HepG2 (cell line): ENCODE results near the gene TROAP. TPM values are rescaled to one million over a fixed set of nuclear protein-coding genes. Genes with fewer than 3 reads are reported as not detected.

Experiments
- DNMT3B ChIP-seq: conservative IDR thresholded peaks from 2 replicates; pipeline ENCODE4 v1.6.1; 2016; ENCODE audit warnings: missing biosample characterization, control low read depth
- ELF4 ChIP-seq: sonication (generic); formaldehyde crosslinking; IDR thresholded peaks from 2 replicates; pipeline ENCODE4 v1.5.0; 2020; ENCODE audit warnings: missing genetic modification reagents, mild to moderate bottlenecking, moderate library complexity, borderline replicate concordance
- GRHL1 ChIP-seq: sonication (generic); formaldehyde crosslinking; conservative IDR thresholded peaks from 2 replicates; pipeline ENCODE4 v1.8.0; 2022; ENCODE audit warnings: missing genetic modification reagents
- HDAC6 ChIP-seq: fragments of 200-600 bp; sonication (generic); IDR thresholded peaks from 2 replicates; pipeline ENCODE4 v1.7.0; 2017; ENCODE audit warnings: mild to moderate bottlenecking, antibody characterized with exemption, low read length, low read depth
- HOXA7 ChIP-seq: sonication (generic); formaldehyde crosslinking; IDR thresholded peaks from 2 replicates; pipeline ENCODE4 v1.8.1; 2022; ENCODE audit warnings: mild to moderate bottlenecking, missing genetic modification reagents, moderate library complexity
- PATZ1 ChIP-seq: sonication (generic); formaldehyde crosslinking; IDR thresholded peaks from 2 replicates; pipeline ENCODE4 v1.4.0; 2020; ENCODE audit warnings: missing genetic modification reagents
- POGK ChIP-seq: sonication (generic); formaldehyde crosslinking; conservative IDR thresholded peaks from 2 replicates; pipeline ENCODE4 v1.8.0; 2022; ENCODE audit warnings: mild to moderate bottlenecking, moderate library complexity, missing genetic modification reagents
- RAD21 ChIP-seq: fragments of 450-650 bp; formaldehyde crosslinking; IDR thresholded peaks from 2 replicates; pipeline ENCODE4 v1.5.0; 2020; ENCODE audit warnings: mild to moderate bottlenecking
- REL ChIP-seq: sonication (generic); formaldehyde crosslinking; conservative IDR thresholded peaks from 2 replicates; pipeline ENCODE4 v1.8.0; 2022; ENCODE audit warnings: mild to moderate bottlenecking, missing genetic modification reagents, moderate library complexity
- RERE ChIP-seq: IDR thresholded peaks from 2 replicates; pipeline ENCODE4 v1.6.1; 2016; ENCODE audit warnings: low read depth, missing genetic modification reagents, missing compliant biosample characterization
- SMARCE1 ChIP-seq: fragments of 450-650 bp; IDR thresholded peaks from 2 replicates; pipeline ENCODE4 v1.6.1; 2017; ENCODE audit warnings: borderline replicate concordance
- SMC3 ChIP-seq: IDR thresholded peaks from 2 replicates; pipeline ENCODE4 v1.6.1; 2011; ENCODE audit warnings: low read length, improper control_type of control experiment
- TSC22D2 ChIP-seq: sonication (generic); formaldehyde crosslinking; IDR thresholded peaks from 2 replicates; pipeline ENCODE4 v1.5.1; 2020; ENCODE audit warnings: missing genetic modification reagents, mild to moderate bottlenecking, borderline replicate concordance
- U2AF1 ChIP-seq: fragments of 200-400 bp; formaldehyde crosslinking; optimal IDR thresholded peaks from 2 replicates; pipeline ENCODE3; 2017; ENCODE audit warnings: mild to moderate bottlenecking, low read depth, low read length
- ZEB1 ChIP-seq: IDR thresholded peaks from 2 replicates; pipeline ENCODE4 v1.6.1; 2012; ENCODE audit warnings: mild to moderate bottlenecking, low read depth, inconsistent platforms; ENCODE audit not compliant: insufficient replicate concordance
- ZNF605 ChIP-seq: sonication (generic); formaldehyde crosslinking; IDR thresholded peaks from 2 replicates; pipeline ENCODE4 v1.8.0; 2022; ENCODE audit warnings: mild to moderate bottlenecking, missing genetic modification reagents
- ZNF614 ChIP-seq: IDR thresholded peaks from 2 replicates; pipeline ENCODE4 v1.6.1; 2018; ENCODE audit warnings: missing biosample characterization, missing genetic modification reagents, inconsistent platforms, borderline replicate concordance
- ZNF775 ChIP-seq: sonication (generic); formaldehyde crosslinking; IDR thresholded peaks from 2 replicates; pipeline ENCODE4 v1.4.0; 2020; ENCODE audit warnings: missing genetic modification reagents, mild to moderate bottlenecking, moderate library complexity, borderline replicate concordance
- ZSCAN9 ChIP-seq: IDR thresholded peaks from 2 replicates; pipeline ENCODE4 v1.6.1; 2016; ENCODE audit warnings: borderline replicate concordance
- polyA plus RNA-seq, 8 experiments: library from polyadenylated mRNA; depleted of rRNA in 3 of 8; stranded (reverse) in 7 of 8; unstranded in 1 of 8; fragments of >200 nt; fragmentation: Illumina TruSeq in 4 of 8; extraction: Trizol in 4 of 8; gene quantifications; 2 replicates each; pipeline versions ENCODE4 v1.2.1 to v1.2.3, GENCODE V29; 2011 to 2016; ENCODE audit warnings: low read depth in 4 of 8, missing spikeins in 1 of 8, mixed read lengths in 1 of 8; ENCODE audit not compliant: insufficient read depth in 1 of 8
- total RNA-seq, 5 experiments: library from RNA; depleted of rRNA; stranded (reverse); fragments of >200 nt; fragmentation: Illumina TruSeq; extraction: Trizol; gene quantifications; 2 replicates each; pipeline ENCODE4 v1.2.3, GENCODE V29; 2016; ENCODE audit warnings: low read depth in 1 of 5

The TROAP gene
- total and polyA plus RNA-seq, 2 of the 13 experiments (the other 11 are each of a cell fraction or from before 2014, with no cell fraction given): 22.5 to 30.9 TPM

GRCh38 chr12:49322708-49323523 lies at the start of gene TROAP (continued):
- TF ChIP-seq RERE: no peak
- TF ChIP-seq HOXA7 (CRISPR knock-in tag): no peak
- no peak for TF ChIP-seq RAD21
- TF ChIP-seq HDAC6: no peak
- no peak for TF ChIP-seq REL
- no peak for TF ChIP-seq TSC22D2 (CRISPR knock-in tag)
- TF ChIP-seq ZNF614 (CRISPR knock-in tag): no peak
- TF ChIP-seq ZNF605 (CRISPR knock-in tag): peak; percentile 82
- TF ChIP-seq DNMT3B: no peak
- TF ChIP-seq PATZ1: no peak; the same call in 1 of the 2 replicates
- TF ChIP-seq ZNF775 (CRISPR knock-in tag): no peak
- TF ChIP-seq ZSCAN9 (CRISPR knock-in tag): no peak
- no peak for TF ChIP-seq ZEB1
- no peak for TF ChIP-seq SMC3
- no peak for TF ChIP-seq ELF4
- no peak for TF ChIP-seq POGK (CRISPR knock-in tag)
- TF ChIP-seq SMARCE1: no peak
- TF ChIP-seq GRHL1 (CRISPR knock-in tag): no peak
- TF ChIP-seq U2AF1: no peak
